Superior temporal gyrus (tissue), 1 donor: ENCODE results near the gene MTA1.
A peak's percentile ranks its signal among the peaks of the same experiment; 100 is the strongest.

Experiments
- DNase-seq: peaks from one replicate; pipeline ENCODE4 v3.0.0-alpha.2; 2016; ENCODE audit errors: extremely low spot score

MTA1 gene

GRCh38 chr14:105444859-105445258 lies 25.2 kb downstream of the MTA1 start:
- no peak for DNase-seq

GRCh38 chr14:105445290-105445689 lies 25.7 kb downstream of the MTA1 start:
- DNase-seq = no peak

- no peak for DNase-seq
Measured at GRCh38 chr14:105445901-105446845, 26.5 kb downstream of the MTA1 start.

- no peak for DNase-seq
Measured at GRCh38 chr14:105446971-105447370, 27.3 kb downstream of the MTA1 start.

- no peak for DNase-seq
Measured at GRCh38 chr14:105447651-105448640, 28.3 kb downstream of the MTA1 start.

GRCh38 chr14:105448706-105449111 lies 29.1 kb downstream of the MTA1 start:
- peak; percentile 78 for DNase-seq

- DNase-seq = no peak
Measured at GRCh38 chr14:105449276-105450122, 29.9 kb downstream of the MTA1 start.

GRCh38 chr14:105450123-105450505 lies 30.5 kb downstream of the MTA1 start:
- DNase-seq = no peak

- no peak for DNase-seq
Measured at GRCh38 chr14:105450864-105451720, 31.5 kb downstream of the MTA1 start.

GRCh38 chr14:105452963-105453362 lies 33.3 kb downstream of the MTA1 start:
- no peak for DNase-seq

GRCh38 chr14:105453847-105454246 lies 34.2 kb downstream of the MTA1 start:
- no peak for DNase-seq

GRCh38 chr14:105455086-105455640 lies 35.5 kb downstream of the MTA1 start:
- DNase-seq = no peak

- no peak for DNase-seq
Measured at GRCh38 chr14:105455766-105456660, 36.4 kb downstream of the MTA1 start.

- DNase-seq = peak; percentile 6
Measured at GRCh38 chr14:105456736-105457617, 37.4 kb downstream of the MTA1 start.

GRCh38 chr14:105458010-105458409 lies 38.4 kb downstream of the MTA1 start:
- DNase-seq = no peak

GRCh38 chr14:105458571-105458970 lies 38.9 kb downstream of the MTA1 start:
- DNase-seq = no peak

GRCh38 chr14:105460116-105460515 lies 40.5 kb downstream of the MTA1 start:
- no peak for DNase-seq

GRCh38 chr14:105460616-105461015 lies 41.0 kb downstream of the MTA1 start:
- no peak for DNase-seq
